ENCODE results near the gene PKP2.

Gene PKP2

DNA sequence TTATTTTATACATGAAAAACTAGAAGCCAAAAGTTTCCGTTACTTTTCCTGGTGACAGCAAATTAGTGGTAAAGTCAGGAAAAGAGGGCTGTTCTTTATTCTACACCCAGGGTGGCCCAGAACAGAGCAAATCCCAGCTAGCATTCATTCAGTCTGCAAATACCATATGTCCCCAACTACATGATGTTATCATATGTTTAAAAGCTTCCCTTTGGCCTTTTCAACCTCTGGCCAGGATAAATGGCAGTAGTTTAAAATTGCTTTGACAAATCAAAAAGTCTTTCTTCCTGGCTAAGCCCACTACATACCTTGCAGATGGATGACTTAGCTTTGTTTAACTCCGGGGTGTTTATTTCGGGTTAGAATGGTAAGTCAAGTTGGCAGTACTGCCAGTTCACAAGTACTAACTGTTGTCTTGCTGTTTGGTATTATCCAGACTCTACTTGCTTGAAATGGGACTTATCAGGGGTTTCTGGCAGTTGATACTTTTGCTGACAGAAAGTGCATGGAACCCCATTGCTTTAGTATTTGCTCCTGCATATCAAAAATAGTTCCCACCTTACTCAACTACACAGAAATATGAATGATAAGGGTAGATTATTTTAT is 69.7 kb downstream of the PKP2 start:
- DNase-seq (ENCODE audit: low read depth) = no peak
- no peak for TF ChIP-seq MAX (IDR thresholded peaks at IDR 0.05; ENCODE audit: low read depth, low read length)
- TF ChIP-seq POLR2A (IDR thresholded peaks at IDR 0.05; ENCODE audit: extremely low read depth, insufficient read length) = no peak
- TF ChIP-seq, protein P1, sequence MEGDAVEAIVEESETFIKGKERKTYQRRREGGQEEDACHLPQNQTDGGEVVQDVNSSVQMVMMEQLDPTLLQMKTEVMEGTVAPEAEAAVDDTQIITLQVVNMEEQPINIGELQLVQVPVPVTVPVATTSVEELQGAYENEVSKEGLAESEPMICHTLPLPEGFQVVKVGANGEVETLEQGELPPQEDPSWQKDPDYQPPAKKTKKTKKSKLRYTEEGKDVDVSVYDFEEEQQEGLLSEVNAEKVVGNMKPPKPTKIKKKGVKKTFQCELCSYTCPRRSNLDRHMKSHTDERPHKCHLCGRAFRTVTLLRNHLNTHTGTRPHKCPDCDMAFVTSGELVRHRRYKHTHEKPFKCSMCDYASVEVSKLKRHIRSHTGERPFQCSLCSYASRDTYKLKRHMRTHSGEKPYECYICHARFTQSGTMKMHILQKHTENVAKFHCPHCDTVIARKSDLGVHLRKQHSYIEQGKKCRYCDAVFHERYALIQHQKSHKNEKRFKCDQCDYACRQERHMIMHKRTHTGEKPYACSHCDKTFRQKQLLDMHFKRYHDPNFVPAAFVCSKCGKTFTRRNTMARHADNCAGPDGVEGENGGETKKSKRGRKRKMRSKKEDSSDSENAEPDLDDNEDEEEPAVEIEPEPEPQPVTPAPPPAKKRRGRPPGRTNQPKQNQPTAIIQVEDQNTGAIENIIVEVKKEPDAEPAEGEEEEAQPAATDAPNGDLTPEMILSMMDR (IDR thresholded peaks at IDR 0.05; ENCODE audit: low read depth, low read length) = no peak
- TF ChIP-seq MYC (IDR thresholded peaks at IDR 0.05; ENCODE audit: low read depth, low read length) = no peak
- H3K4me3 ChIP-seq (ENCODE audit: low read depth, low read length) = no peak overlapping the region

DNA sequence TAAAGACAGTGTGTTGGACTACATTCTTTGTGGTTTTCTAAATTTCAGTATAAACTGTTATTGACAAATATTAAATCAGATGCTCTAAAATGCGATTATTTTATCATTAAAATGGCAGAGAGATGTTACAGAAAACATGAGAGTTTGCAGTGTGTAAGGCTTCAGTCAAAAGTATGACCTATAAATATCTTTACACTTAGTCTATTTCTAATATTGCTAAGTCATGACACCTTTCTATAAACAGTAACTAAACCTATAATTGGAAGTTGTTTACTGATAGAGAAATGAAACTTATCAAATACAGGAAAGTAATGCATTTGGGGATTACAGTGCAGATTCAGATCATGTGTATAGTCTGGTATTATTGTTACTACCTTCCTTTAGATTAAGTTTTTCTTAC is 72.0 kb downstream of the PKP2 start:
- TF ChIP-seq POLR2A (IDR thresholded peaks at IDR 0.05; ENCODE audit: extremely low read depth, insufficient read length) (no peak), MAX (IDR thresholded peaks at IDR 0.05; ENCODE audit: low read depth, low read length) (no peak), MYC (IDR thresholded peaks at IDR 0.05; ENCODE audit: low read depth, low read length) (no peak)
- TF ChIP-seq, protein P1 (IDR thresholded peaks at IDR 0.05; ENCODE audit: low read depth, low read length) = no peak
- no peak overlapping the region for H3K4me3 ChIP-seq (ENCODE audit: low read depth, low read length)
- DNase-seq (ENCODE audit: low read depth) = no peak

DNA sequence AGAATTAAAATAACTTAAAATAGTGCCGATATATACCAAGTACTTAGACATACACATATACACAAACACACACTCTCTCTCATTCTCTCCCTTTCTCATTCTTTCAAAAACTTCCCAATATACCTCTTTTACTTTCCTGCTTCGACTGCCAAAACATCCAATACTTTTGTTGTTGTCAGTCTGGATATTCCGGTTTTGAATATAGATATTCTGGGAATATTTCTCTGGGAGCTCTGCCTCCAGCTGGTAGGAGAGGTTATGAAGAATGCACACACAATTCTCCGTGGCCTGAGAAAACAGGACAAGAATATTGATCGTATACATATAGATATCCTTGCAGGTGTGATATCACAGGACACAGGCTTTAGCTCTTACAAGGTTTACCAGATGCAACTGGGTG is 74.2 kb downstream of the PKP2 start:
- DNase-seq (ENCODE audit: low read depth) = no peak
- TF ChIP-seq MAX (IDR thresholded peaks at IDR 0.05; ENCODE audit: low read depth, low read length) (no peak), MYC (IDR thresholded peaks at IDR 0.05; ENCODE audit: low read depth, low read length) (no peak), POLR2A (IDR thresholded peaks at IDR 0.05; ENCODE audit: extremely low read depth, insufficient read length) (no peak)
- TF ChIP-seq, protein P1 (IDR thresholded peaks at IDR 0.05; ENCODE audit: low read depth, low read length) = no peak
- no peak overlapping the region for H3K4me3 ChIP-seq (ENCODE audit: low read depth, low read length)

GRCh38 chr12:32821710-32822109 is 74.9 kb downstream of the PKP2 start:
- DNase-seq (ENCODE audit: low read depth) = no peak
- TF ChIP-seq, protein P1 (IDR thresholded peaks at IDR 0.05; ENCODE audit: low read depth, low read length) = no peak
- TF ChIP-seq POLR2A (IDR thresholded peaks at IDR 0.05; ENCODE audit: extremely low read depth, insufficient read length) = no peak
- TF ChIP-seq MAX (IDR thresholded peaks at IDR 0.05; ENCODE audit: low read depth, low read length) = no peak
- TF ChIP-seq MYC (IDR thresholded peaks at IDR 0.05; ENCODE audit: low read depth, low read length) = no peak

DNA sequence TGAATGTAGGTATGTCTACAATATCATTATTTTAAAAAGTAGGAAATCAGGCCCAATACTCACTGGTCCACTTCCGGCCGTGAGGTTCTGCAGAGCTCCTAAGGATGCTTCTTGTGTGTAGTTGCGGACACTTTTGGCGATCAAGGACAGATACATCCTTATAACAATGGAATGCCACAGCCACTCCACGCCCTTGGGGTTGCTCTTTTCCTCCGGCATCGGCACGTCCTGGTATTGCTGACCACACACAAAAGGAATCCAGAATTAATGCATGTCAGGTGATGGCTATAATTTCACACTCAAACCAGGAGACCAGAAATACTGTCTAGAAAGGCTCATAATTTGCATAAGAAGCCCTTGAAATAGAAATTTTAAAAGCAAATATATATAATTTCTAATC is 75.3 kb downstream of the PKP2 start:
- H3K4me3 ChIP-seq (ENCODE audit: low read depth, low read length) = no peak overlapping the region
- no peak for DNase-seq (ENCODE audit: low read depth)
- TF ChIP-seq MAX (IDR thresholded peaks at IDR 0.05; ENCODE audit: low read depth, low read length) (no peak), POLR2A (IDR thresholded peaks at IDR 0.05; ENCODE audit: extremely low read depth, insufficient read length) (no peak), MYC (IDR thresholded peaks at IDR 0.05; ENCODE audit: low read depth, low read length) (no peak)
- TF ChIP-seq, protein P1 (IDR thresholded peaks at IDR 0.05; ENCODE audit: low read depth, low read length) = no peak

More at GRCh38 chr12:32821710-32822109, 74.9 kb downstream of the PKP2 start:
- no peak overlapping the region for H3K4me3 ChIP-seq (ENCODE audit: low read depth, low read length)
